Measurements from ENCODE around the gene TADA2A. TPM values are rescaled to one million over a fixed set of nuclear protein-coding genes. Genes with fewer than 3 reads are reported as not detected.
"Not testable (repeated sequence)": the region's sequence is repeated elsewhere in the genome, so short reads cannot be mapped to it uniquely, and the experiment has no call there.

Gene TADA2A
- polyA plus RNA-seq, 1 donor (not counting 4 experiments of a cell fraction or from before 2014, with no cell fraction given): 13.8 TPM

GRCh38 chr17:37438141-37438540, 31.5 kb downstream of the TADA2A start:
- Histone ChIP-seq H4K20me1 (ENCODE audit: control insufficient read depth, extremely low read depth, insufficient read depth, low read length) (no peaks in the 10 kb centered on the region), H3K4me2 (ENCODE audit: control insufficient read depth, extremely low read depth, insufficient read depth, low read depth, low read length) (no peak overlapping the region), H3K4me1 (ENCODE audit: control insufficient read depth, extremely low read depth, insufficient read depth, low read length) (no peaks in the 10 kb centered on the region), H3K4me3 (ENCODE audit: control insufficient read depth in 2 of 3, extremely low read depth in 1 of 3, insufficient read depth in 2 of 3, low read depth in 1 of 3, low read length in 3 of 3) (no peak overlapping the region), H3K9me1 (ENCODE audit: control insufficient read depth, extremely low read depth, insufficient read depth, low read length) (no peaks in the 10 kb centered on the region), H3K9me3 (ENCODE audit: control insufficient read depth, low read depth, low read length) (no peaks in the 10 kb centered on the region), H3K9ac (ENCODE audit: control insufficient read depth, extremely low read depth, insufficient read depth, low read length) (no peak overlapping the region), H3K79me2 (ENCODE audit: control insufficient read depth, insufficient read depth, low read length) (no peaks in the 10 kb centered on the region), H2AFZ (ENCODE audit: control insufficient read depth, low read length) (no peak overlapping the region), H3K27me3 (ENCODE audit: control insufficient read depth, extremely low read depth, insufficient read depth, low read length) (no peaks in the 10 kb centered on the region), H3K36me3 (ENCODE audit: control insufficient read depth in 2 of 2, extremely low read depth in 1 of 2, insufficient read depth in 2 of 2, low read length in 2 of 2) (peaks cover 8 to 22% of the 10 kb centered on the region in 2 experiments), H3K27ac (ENCODE audit: control insufficient read depth, insufficient read depth, low read length) (no peak overlapping the region)
- FAIRE-seq (no peak), DNase-seq (ENCODE audit: low read depth, low spot score) (no peak)
- TF ChIP-seq EZH2 (IDR thresholded peaks at IDR 0.05; ENCODE audit: low read length) (no peak), CTCF (optimal IDR thresholded peaks at IDR 0.05 in 1 of 3, IDR thresholded peaks at IDR 0.05 in 1 of 3, conservative IDR thresholded peaks at IDR 0.05 in 1 of 3; ENCODE audit: extremely low read depth in 1 of 3, insufficient read depth in 2 of 3, low read length in 3 of 3) (peak in 2 of 3 experiments; percentile 9 to 43)
- dilution Hi-C loops (cut with MboI; ENCODE audit: extremely low pct_ligation_motif_present, low sequenced_read_pairs): no loop called here

- FAIRE-seq (no peak), DNase-seq (ENCODE audit: low read depth, low spot score) (no peak)
- no peak overlapping the region for H3K4me3 ChIP-seq (ENCODE audit: control insufficient read depth in 2 of 3, extremely low read depth in 1 of 3, insufficient read depth in 2 of 3, low read depth in 1 of 3, low read length in 3 of 3)
- no peak overlapping the region for H3K9ac ChIP-seq (ENCODE audit: control insufficient read depth, extremely low read depth, insufficient read depth, low read length)
- no peaks in the 10 kb centered on the region for H4K20me1 ChIP-seq (ENCODE audit: control insufficient read depth, extremely low read depth, insufficient read depth, low read length)
- no peaks in the 10 kb centered on the region for H3K9me3 ChIP-seq (ENCODE audit: control insufficient read depth, low read depth, low read length)
- no peak overlapping the region for H3K4me2 ChIP-seq (ENCODE audit: control insufficient read depth, extremely low read depth, insufficient read depth, low read depth, low read length)
- H3K9me1 ChIP-seq (ENCODE audit: control insufficient read depth, extremely low read depth, insufficient read depth, low read length): no peaks in the 10 kb centered on the region
- no peaks in the 10 kb centered on the region for H3K4me1 ChIP-seq (ENCODE audit: control insufficient read depth, extremely low read depth, insufficient read depth, low read length)
- no peak overlapping the region for H2AFZ ChIP-seq (ENCODE audit: control insufficient read depth, low read length)
- peaks cover 8 to 18% of the 10 kb centered on the region in 2 experiments for H3K36me3 ChIP-seq (ENCODE audit: control insufficient read depth in 2 of 2, extremely low read depth in 1 of 2, insufficient read depth in 2 of 2, low read length in 2 of 2)
- no peak for TF ChIP-seq CTCF (optimal IDR thresholded peaks at IDR 0.05 in 1 of 3, IDR thresholded peaks at IDR 0.05 in 1 of 3, conservative IDR thresholded peaks at IDR 0.05 in 1 of 3; ENCODE audit: extremely low read depth in 1 of 3, insufficient read depth in 2 of 3, low read length in 3 of 3)
- TF ChIP-seq EZH2 (IDR thresholded peaks at IDR 0.05; ENCODE audit: low read length): no peak
- H3K27me3 ChIP-seq (ENCODE audit: control insufficient read depth, extremely low read depth, insufficient read depth, low read length): no peaks in the 10 kb centered on the region
- H3K79me2 ChIP-seq (ENCODE audit: control insufficient read depth, insufficient read depth, low read length): no peaks in the 10 kb centered on the region
- dilution Hi-C loops (cut with MboI; ENCODE audit: extremely low pct_ligation_motif_present, low sequenced_read_pairs): no loop called here
- H3K27ac ChIP-seq (ENCODE audit: control insufficient read depth, insufficient read depth, low read length): no peak overlapping the region
Measured at GRCh38 chr17:37440424-37440823, 33.7 kb downstream of the TADA2A start.

- H3K9ac ChIP-seq (ENCODE audit: control insufficient read depth, extremely low read depth, insufficient read depth, low read length); H3K4me3 ChIP-seq (ENCODE audit: control insufficient read depth in 2 of 3, extremely low read depth in 1 of 3, insufficient read depth in 2 of 3, low read depth in 1 of 3, low read length in 3 of 3); H3K9me1 ChIP-seq (ENCODE audit: control insufficient read depth, extremely low read depth, insufficient read depth, low read length); H2AFZ ChIP-seq (ENCODE audit: control insufficient read depth, low read length); H3K79me2 ChIP-seq (ENCODE audit: control insufficient read depth, insufficient read depth, low read length); H3K9me3 ChIP-seq (ENCODE audit: control insufficient read depth, low read depth, low read length); H3K27me3 ChIP-seq (ENCODE audit: control insufficient read depth, extremely low read depth, insufficient read depth, low read length); H4K20me1 ChIP-seq (ENCODE audit: control insufficient read depth, extremely low read depth, insufficient read depth, low read length); DNase-seq (ENCODE audit: low read depth, low spot score); H3K4me2 ChIP-seq (ENCODE audit: control insufficient read depth, extremely low read depth, insufficient read depth, low read depth, low read length); dilution Hi-C loops (cut with MboI; ENCODE audit: extremely low pct_ligation_motif_present, low sequenced_read_pairs); H3K4me1 ChIP-seq (ENCODE audit: control insufficient read depth, extremely low read depth, insufficient read depth, low read length); H3K27ac ChIP-seq (ENCODE audit: control insufficient read depth, insufficient read depth, low read length); FAIRE-seq: not testable (repeated sequence)
- peaks cover 8 to 18% of the 10 kb centered on the region in 2 experiments for H3K36me3 ChIP-seq (ENCODE audit: control insufficient read depth in 2 of 2, extremely low read depth in 1 of 2, insufficient read depth in 2 of 2, low read length in 2 of 2)
Measured at GRCh38 chr17:37441369-37442014, 34.8 kb downstream of the TADA2A start.

Data from keratinocyte (primary cell).